Psoas muscle (tissue), 8 donors: ENCODE measurements around the gene GSPT1. TPM values are rescaled to one million over a fixed set of nuclear protein-coding genes. Genes with fewer than 3 reads are reported as not detected.
A peak's percentile ranks its signal among the peaks of the same experiment; 100 is the strongest.
"Not testable (repeated sequence)": the region's sequence is repeated elsewhere in the genome, so short reads cannot be mapped to it uniquely, and the experiment has no call there.

Source experiments
- ATAC-seq, 4 donors: fragments of 200-7000 bp; cut with Tn5 transposase; one replicate each; pipeline ENCODE4 v1.9.1; 2020; ENCODE audit warnings: moderate library complexity in 3 of 4, mild to moderate bottlenecking in 2 of 4
- DNase-seq, 2 donors: peaks; one replicate each; pipeline ENCODE4 v3.0.0-alpha.2; 2020
- H3K27ac ChIP-seq: fragments of 200-600 bp; one replicate; pipeline ENCODE4 v1.8.0; 2022
- H3K27me3 ChIP-seq, 3 donors: fragments of 200-600 bp in 1 of 3; one replicate each; pipeline versions ENCODE4 v1.6.1 to v1.8.0; 2013 to 2022; ENCODE audit warnings: low read length in 2 of 3, mild to moderate bottlenecking in 2 of 3, moderate library complexity in 1 of 3; ENCODE audit not compliant: insufficient read depth in 3 of 3
- H3K36me3 ChIP-seq, 2 donors: fragments of 200-600 bp in 1 of 2; one replicate each; pipeline versions ENCODE4 v1.6.1 to v1.8.0; 2013 to 2022; ENCODE audit warnings: low read depth in 1 of 2, mild to moderate bottlenecking in 1 of 2, moderate library complexity in 1 of 2; ENCODE audit not compliant: insufficient read depth in 1 of 2
- H3K4me1 ChIP-seq: fragments of 200-600 bp; one replicate; pipeline ENCODE4 v1.8.0; 2022
- H3K4me3 ChIP-seq: fragments of 200-600 bp; one replicate; pipeline ENCODE4 v1.8.0; 2022; ENCODE audit warnings: mild to moderate bottlenecking
- H3K9me3 ChIP-seq: fragments of 200-600 bp; one replicate; pipeline ENCODE4 v1.8.0; 2022
- WGBS, 3 donors: extraction: QIAGEN DNeasy Blood & Tissue Kit; methylation state at CpG; one replicate each; pipeline versions ENCODE4 v1.1.6 to v1.1.7; 2013; 5-methylcytosine and 5-hydroxymethylcytosine counted together
- intact Hi-C, 2 donors: fragments of 100-400 bp; cut with DNase I; formaldehyde crosslinking; loops; one replicate each; pipeline versions ENCODE4 v1.11.0 to v1.14.2; 2022
- long read RNA-seq, 2 donors: library from polyadenylated mRNA; unstranded; transcript quantifications; one replicate each; pipeline ENCODE4 v2.0.0, GENCODE V29; 2021
- polyA plus RNA-seq, 3 donors: library from polyadenylated mRNA; stranded (reverse); fragments of 200-250 nt; gene quantifications; one replicate each; pipeline ENCODE4 v1.2.3, GENCODE V29; 2013
- total RNA-seq, 4 donors: library from RNA; stranded (reverse); fragmentation: NEBNext Ultra II Directional in 2 of 4; extraction: Animal tissue kit (Norgen Biotek cat#: 25700) in 2 of 4; gene quantifications; one replicate each; pipeline versions ENCODE4 v1.2.1 to v1.2.4, GENCODE V29; 2021 to 2023
- TF ChIP-seq, protein P1 (sequence below): fragments of 200-600 bp; IDR thresholded peaks from one replicate; pipeline ENCODE4 v1.8.0; 2022; ENCODE audit warnings: antibody characterized with exemption
- donor health status: healthy with polysubstance abuse.
- donor health status: DM: no; HTN: no; CAD: no; lungs with moderate emphysema.
- donor health status: Bipolar disorder and iron deficiency.
- donor health status: healthy.
- donor health status: DM: yes; HTN: yes; CAD: no.
- donor health status: DM: no; HTN: no; CAD: no.
- donor health status: DM: no; HTN: no; CAD: no.
- donor health status: DM: yes; HTN: yes; CAD: no.

Gene GSPT1
- 100 to 1,000 TPM; 106 to 202 (median 176) TPM for total RNA-seq
- 100 to 1,000 TPM in 2 of 3 donors, 10 to 100 TPM in 1; 89.2 to 259 (median 184) TPM for polyA plus RNA-seq
- long read RNA-seq, donor 1, full-length matches to known transcripts = 134 of 200 reads
- long read RNA-seq, donor 1, partial matches to known transcripts = 54 of 200 reads
- long read RNA-seq, donor 1, other reads (novel, unspliced or antisense) = 12 of 200 reads
- long read RNA-seq, donor 2, full-length matches to known transcripts = 271 of 352 reads
- long read RNA-seq, donor 2, partial matches to known transcripts = 57 of 352 reads
- long read RNA-seq, donor 2, other reads (novel, unspliced or antisense) = 24 of 352 reads

DNA sequence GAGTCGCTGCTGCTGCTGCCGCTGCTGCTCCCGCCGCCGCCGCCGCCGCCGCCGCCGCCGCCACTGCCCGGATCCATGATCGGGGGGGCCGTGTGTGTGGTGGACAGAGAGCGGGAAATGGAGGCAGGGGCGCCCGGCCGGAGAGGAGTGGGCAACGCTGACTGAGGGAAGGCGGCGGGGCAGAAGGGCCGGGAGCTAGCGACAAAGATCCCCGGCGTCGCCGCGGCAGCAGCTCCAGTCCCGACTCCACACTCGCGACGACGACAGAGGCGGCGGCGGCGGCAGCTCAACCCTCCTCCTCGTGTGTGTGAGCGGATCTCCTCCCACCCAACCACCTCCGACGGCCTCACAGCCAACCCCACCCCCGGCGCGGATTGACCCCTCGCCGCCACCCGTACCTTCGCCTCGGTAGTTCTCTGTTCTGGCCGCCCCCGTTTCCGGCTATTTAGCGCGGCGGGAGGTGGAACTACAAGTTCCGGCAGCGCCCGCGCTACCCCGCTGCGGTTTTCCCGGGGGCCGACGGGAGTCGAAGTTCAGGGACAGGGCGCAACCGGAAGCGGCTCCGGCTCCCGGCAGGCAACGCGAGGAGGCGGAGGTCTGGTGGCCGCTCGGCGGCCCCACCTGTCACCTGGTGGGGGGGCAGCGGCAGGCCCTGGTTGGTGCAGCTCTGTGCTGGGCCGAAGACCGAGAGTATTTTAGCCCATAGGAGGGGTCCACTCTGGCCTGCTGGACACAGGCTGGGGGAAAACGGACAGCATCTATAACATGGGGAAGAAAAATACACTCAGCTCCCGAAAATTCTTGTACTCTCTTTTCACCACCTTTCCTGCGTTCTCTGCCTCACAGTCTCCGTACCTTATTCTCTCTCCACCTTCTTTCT lies at the start of gene GSPT1:
TSS of gene GSPT1 (minus strand) at position 313 of the 880 bp plus-strand sequence. CDS start at position 77, 236 bp downstream.
- 1% methylated on average over 58 to 84 of the region's 84 CpGs for WGBS, 3 donors
- Histone ChIP-seq H3K9me3 (no peaks in the 10 kb centered on the region), H3K27me3 (peaks cover 0 to 3% (median 0%) of the 10 kb centered on the region in 3 donors), H3K4me1 (peaks cover 19% of the 10 kb centered on the region), H3K27ac (peak within 1 kb of the TSS; percentile 98), H3K36me3 (no peaks in the 10 kb centered on the region), H3K4me3 (peak within 1 kb of the TSS; percentile 91)
- intact Hi-C loops = loop anchor here in 1 of 2 donors (2.0 kb wide), 1 partner anchor 61 kb away; the partner anchor contains the start of gene SNX29
- TF ChIP-seq, protein P1, sequence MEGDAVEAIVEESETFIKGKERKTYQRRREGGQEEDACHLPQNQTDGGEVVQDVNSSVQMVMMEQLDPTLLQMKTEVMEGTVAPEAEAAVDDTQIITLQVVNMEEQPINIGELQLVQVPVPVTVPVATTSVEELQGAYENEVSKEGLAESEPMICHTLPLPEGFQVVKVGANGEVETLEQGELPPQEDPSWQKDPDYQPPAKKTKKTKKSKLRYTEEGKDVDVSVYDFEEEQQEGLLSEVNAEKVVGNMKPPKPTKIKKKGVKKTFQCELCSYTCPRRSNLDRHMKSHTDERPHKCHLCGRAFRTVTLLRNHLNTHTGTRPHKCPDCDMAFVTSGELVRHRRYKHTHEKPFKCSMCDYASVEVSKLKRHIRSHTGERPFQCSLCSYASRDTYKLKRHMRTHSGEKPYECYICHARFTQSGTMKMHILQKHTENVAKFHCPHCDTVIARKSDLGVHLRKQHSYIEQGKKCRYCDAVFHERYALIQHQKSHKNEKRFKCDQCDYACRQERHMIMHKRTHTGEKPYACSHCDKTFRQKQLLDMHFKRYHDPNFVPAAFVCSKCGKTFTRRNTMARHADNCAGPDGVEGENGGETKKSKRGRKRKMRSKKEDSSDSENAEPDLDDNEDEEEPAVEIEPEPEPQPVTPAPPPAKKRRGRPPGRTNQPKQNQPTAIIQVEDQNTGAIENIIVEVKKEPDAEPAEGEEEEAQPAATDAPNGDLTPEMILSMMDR = no peak
- peak; percentile 94 to 96 (median 96) for ATAC-seq
- DNase-seq = peak; percentile 100

DNA sequence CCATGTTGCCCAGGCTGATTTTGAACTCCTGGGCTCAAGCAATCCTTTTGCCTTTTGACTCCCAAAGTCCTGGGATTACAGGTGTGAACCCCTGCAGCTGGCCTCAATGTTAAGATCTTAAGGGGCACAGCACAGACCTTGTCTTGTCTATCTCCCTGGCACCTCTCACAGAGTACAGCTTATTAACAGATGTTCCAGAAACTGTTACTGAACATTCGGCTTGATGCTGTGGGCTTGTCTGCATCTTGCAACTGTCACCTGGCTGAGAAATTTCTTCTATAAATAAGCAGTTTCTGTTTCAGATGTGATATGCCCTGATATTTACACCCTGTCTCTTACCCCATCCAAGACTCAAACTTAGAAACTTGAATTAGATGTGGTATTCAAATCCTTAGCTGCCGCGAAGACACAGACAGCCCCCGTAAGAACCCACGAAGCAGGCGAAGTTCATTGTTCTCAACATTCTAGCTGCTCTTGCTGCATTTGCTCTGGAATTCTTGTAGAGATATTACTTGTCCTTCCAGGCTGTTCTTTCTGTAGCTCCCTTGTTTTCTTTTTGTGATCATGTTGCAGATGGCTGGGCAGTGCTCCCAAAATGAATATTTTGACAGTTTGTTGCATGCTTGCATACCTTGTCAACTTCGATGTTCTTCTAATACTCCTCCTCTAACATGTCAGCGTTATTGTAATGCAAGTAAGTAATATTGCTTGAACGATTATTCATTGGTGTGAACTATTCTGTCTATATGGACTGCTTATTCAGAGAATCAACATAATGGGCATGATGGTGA lies 49.2 kb upstream of the GSPT1 start, which contains the start of gene TNFRSF17:
TSS of gene TNFRSF17 (plus strand) at position 450 of the 791 bp plus-strand sequence. CDS start at position 565, 115 bp downstream.
- no peak within 1 kb of the TSS for H3K27ac ChIP-seq
- H3K4me1 ChIP-seq = peaks cover 7% of the 10 kb centered on the region
- TF ChIP-seq, protein P1 = no peak
- DNase-seq (no peak), ATAC-seq (no peak)
- no peak within 1 kb of the TSS for H3K4me3 ChIP-seq
- H3K9me3 ChIP-seq = no peaks in the 10 kb centered on the region
- WGBS, 3 donors = 40 to 52% (median 45%) methylated on average over 9 of the region's 9 CpGs
- intact Hi-C loops = no loop called here
- H3K36me3 ChIP-seq = no peaks in the 10 kb centered on the region
- no peaks in the 10 kb centered on the region for H3K27me3 ChIP-seq

GRCh38 chr16:11963706-11964105 lies 48.0 kb upstream of the GSPT1 start:
- TF ChIP-seq, protein P1 = no peak
- no peak for DNase-seq
- H3K4me1 ChIP-seq = peaks cover 7% of the 10 kb centered on the region
- ATAC-seq = no peak
- no peaks in the 10 kb centered on the region for H3K36me3 ChIP-seq
- intact Hi-C loops = no loop called here
- 88 to 91% (median 88%) methylated on average over 6 of the region's 6 CpGs for WGBS, 3 donors
- H3K4me3 ChIP-seq = no peak overlapping the region
- H3K27ac ChIP-seq = no peak overlapping the region
- no peaks in the 10 kb centered on the region for H3K9me3 ChIP-seq
- no peaks in the 10 kb centered on the region for H3K27me3 ChIP-seq

GRCh38 chr16:11962978-11963377 lies 47.2 kb upstream of the GSPT1 start:
- H3K27me3 ChIP-seq, ATAC-seq, H3K27ac ChIP-seq, DNase-seq, intact Hi-C loops, H3K9me3 ChIP-seq, H3K4me3 ChIP-seq, H3K4me1 ChIP-seq, H3K36me3 ChIP-seq: not testable (repeated sequence)
- 87 to 97% (median 92%) methylated on average over 11 of the region's 11 CpGs for WGBS, 3 donors

GRCh38 chr16:11962457-11962856 lies 46.7 kb upstream of the GSPT1 start:
- H3K9me3 ChIP-seq, ATAC-seq, H3K27ac ChIP-seq, DNase-seq, H3K4me3 ChIP-seq, H3K4me1 ChIP-seq, H3K27me3 ChIP-seq, H3K36me3 ChIP-seq, intact Hi-C loops: not testable (repeated sequence)
- WGBS, 3 donors = 86 to 96% (median 94%) methylated on average over 5 of the region's 5 CpGs
